Measurements from ENCODE around the gene EEF2KMT. TPM values are rescaled to one million over a fixed set of nuclear protein-coding genes. Genes with fewer than 3 reads are reported as not detected.

Gene EEF2KMT
- polyA plus RNA-seq, 1 donor (not counting 4 experiments of a cell fraction or from before 2014, with no cell fraction given), result 7.6 TPM

DNA sequence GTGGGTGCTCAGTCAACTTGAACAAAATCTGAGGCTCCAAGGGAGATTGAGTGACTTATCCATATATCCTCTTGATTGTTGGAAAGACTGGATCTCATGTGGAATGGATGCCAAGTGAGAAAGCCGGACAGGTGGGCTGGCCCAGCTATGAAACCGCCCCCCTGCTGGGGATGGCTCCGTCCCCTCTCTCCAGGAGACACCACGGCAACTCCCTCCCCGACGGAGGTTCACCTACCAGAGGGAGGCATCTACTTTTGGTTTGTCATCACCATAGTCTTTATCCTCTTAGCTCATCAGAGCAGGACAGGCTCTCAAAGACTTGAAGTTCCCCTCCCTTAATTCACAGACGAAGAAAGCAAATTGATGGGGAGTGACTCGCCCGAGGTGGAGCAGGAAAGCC is 27.7 kb downstream of the EEF2KMT start:
- peaks cover 11% of the 10 kb centered on the region for H3K4me1 ChIP-seq (ENCODE audit: control insufficient read depth, extremely low read depth, insufficient read depth, low read length)

DNA sequence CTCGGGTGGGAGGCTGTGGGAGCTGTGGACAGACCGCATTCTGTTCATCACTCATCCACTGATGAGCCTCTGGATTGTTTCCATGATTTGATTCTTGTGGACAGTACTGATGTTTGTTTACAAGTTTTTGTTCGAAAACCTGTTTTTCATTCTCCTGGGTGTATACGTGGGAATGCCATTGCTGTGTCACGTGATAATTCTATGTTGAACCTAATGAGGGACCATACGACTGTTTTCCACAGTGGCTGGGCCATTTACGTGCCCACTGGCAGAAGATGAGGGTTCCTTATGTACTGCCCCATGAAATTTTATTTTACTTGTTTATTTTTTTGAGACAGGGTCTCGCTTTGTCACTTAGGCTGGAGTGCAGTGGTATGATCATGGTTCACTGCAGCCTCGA is 28.5 kb downstream of the EEF2KMT start:
- no peak for FAIRE-seq
- no peak for TF ChIP-seq EZH2 (IDR thresholded peaks at IDR 0.05; ENCODE audit: low read length)
- TF ChIP-seq, protein P1, sequence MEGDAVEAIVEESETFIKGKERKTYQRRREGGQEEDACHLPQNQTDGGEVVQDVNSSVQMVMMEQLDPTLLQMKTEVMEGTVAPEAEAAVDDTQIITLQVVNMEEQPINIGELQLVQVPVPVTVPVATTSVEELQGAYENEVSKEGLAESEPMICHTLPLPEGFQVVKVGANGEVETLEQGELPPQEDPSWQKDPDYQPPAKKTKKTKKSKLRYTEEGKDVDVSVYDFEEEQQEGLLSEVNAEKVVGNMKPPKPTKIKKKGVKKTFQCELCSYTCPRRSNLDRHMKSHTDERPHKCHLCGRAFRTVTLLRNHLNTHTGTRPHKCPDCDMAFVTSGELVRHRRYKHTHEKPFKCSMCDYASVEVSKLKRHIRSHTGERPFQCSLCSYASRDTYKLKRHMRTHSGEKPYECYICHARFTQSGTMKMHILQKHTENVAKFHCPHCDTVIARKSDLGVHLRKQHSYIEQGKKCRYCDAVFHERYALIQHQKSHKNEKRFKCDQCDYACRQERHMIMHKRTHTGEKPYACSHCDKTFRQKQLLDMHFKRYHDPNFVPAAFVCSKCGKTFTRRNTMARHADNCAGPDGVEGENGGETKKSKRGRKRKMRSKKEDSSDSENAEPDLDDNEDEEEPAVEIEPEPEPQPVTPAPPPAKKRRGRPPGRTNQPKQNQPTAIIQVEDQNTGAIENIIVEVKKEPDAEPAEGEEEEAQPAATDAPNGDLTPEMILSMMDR (optimal IDR thresholded peaks at IDR 0.05 in 1 of 3, IDR thresholded peaks at IDR 0.05 in 1 of 3, conservative IDR thresholded peaks at IDR 0.05 in 1 of 3; ENCODE audit: extremely low read depth in 1 of 3, insufficient read depth in 2 of 3, low read length in 3 of 3), result no peak
- H3K9ac ChIP-seq (ENCODE audit: control insufficient read depth, extremely low read depth, insufficient read depth, low read length), result no peak overlapping the region

More for the DNA sequence above, 27.7 kb downstream of the EEF2KMT start:
- dilution Hi-C loops (cut with MboI; ENCODE audit: extremely low pct_ligation_motif_present, low sequenced_read_pairs), result no loop called here
- FAIRE-seq (no peak), DNase-seq (ENCODE audit: low read depth, low spot score) (no peak)
- Histone ChIP-seq H3K4me2 (ENCODE audit: control insufficient read depth, extremely low read depth, insufficient read depth, low read depth, low read length) (no peak overlapping the region), H3K4me3 (ENCODE audit: control insufficient read depth in 2 of 3, extremely low read depth in 1 of 3, insufficient read depth in 2 of 3, low read depth in 1 of 3, low read length in 3 of 3) (no peak overlapping the region), H4K20me1 (ENCODE audit: control insufficient read depth, extremely low read depth, insufficient read depth, low read length) (no peaks in the 10 kb centered on the region), H3K27me3 (ENCODE audit: control insufficient read depth, extremely low read depth, insufficient read depth, low read length) (peaks cover 3% of the 10 kb centered on the region), H3K27ac (ENCODE audit: control insufficient read depth, insufficient read depth, low read length) (no peak overlapping the region), H3K9me3 (ENCODE audit: control insufficient read depth, low read depth, low read length) (no peaks in the 10 kb centered on the region), H2AFZ (ENCODE audit: control insufficient read depth, low read length) (no peak overlapping the region), H3K9ac (ENCODE audit: control insufficient read depth, extremely low read depth, insufficient read depth, low read length) (no peak overlapping the region), H3K36me3 (ENCODE audit: control insufficient read depth in 2 of 2, extremely low read depth in 1 of 2, insufficient read depth in 2 of 2, low read length in 2 of 2) (peaks cover 0 to 7% of the 10 kb centered on the region in 2 experiments), H3K9me1 (ENCODE audit: control insufficient read depth, extremely low read depth, insufficient read depth, low read length) (no peaks in the 10 kb centered on the region), H3K79me2 (ENCODE audit: control insufficient read depth, insufficient read depth, low read length) (peaks cover 12% of the 10 kb centered on the region)
- no peak for TF ChIP-seq EZH2 (IDR thresholded peaks at IDR 0.05; ENCODE audit: low read length)
- TF ChIP-seq, protein P1 (optimal IDR thresholded peaks at IDR 0.05 in 1 of 3, IDR thresholded peaks at IDR 0.05 in 1 of 3, conservative IDR thresholded peaks at IDR 0.05 in 1 of 3; ENCODE audit: extremely low read depth in 1 of 3, insufficient read depth in 2 of 3, low read length in 3 of 3), result no peak

More for the DNA sequence above, 28.5 kb downstream of the EEF2KMT start:
- no peak overlapping the region for H2AFZ ChIP-seq (ENCODE audit: control insufficient read depth, low read length)
- no peaks in the 10 kb centered on the region for H4K20me1 ChIP-seq (ENCODE audit: control insufficient read depth, extremely low read depth, insufficient read depth, low read length)
- H3K9me1 ChIP-seq (ENCODE audit: control insufficient read depth, extremely low read depth, insufficient read depth, low read length), result no peaks in the 10 kb centered on the region
- no peak overlapping the region for H3K4me3 ChIP-seq (ENCODE audit: control insufficient read depth in 2 of 3, extremely low read depth in 1 of 3, insufficient read depth in 2 of 3, low read depth in 1 of 3, low read length in 3 of 3)
- H3K36me3 ChIP-seq (ENCODE audit: control insufficient read depth in 2 of 2, extremely low read depth in 1 of 2, insufficient read depth in 2 of 2, low read length in 2 of 2), result peaks cover 0 to under 1% of the 10 kb centered on the region in 2 experiments
- no peak overlapping the region for H3K27ac ChIP-seq (ENCODE audit: control insufficient read depth, insufficient read depth, low read length)
- H3K4me1 ChIP-seq (ENCODE audit: control insufficient read depth, extremely low read depth, insufficient read depth, low read length), result peaks cover 11% of the 10 kb centered on the region
- no peak overlapping the region for H3K4me2 ChIP-seq (ENCODE audit: control insufficient read depth, extremely low read depth, insufficient read depth, low read depth, low read length)
- H3K27me3 ChIP-seq (ENCODE audit: control insufficient read depth, extremely low read depth, insufficient read depth, low read length), result peaks cover 5% of the 10 kb centered on the region
- dilution Hi-C loops (cut with MboI; ENCODE audit: extremely low pct_ligation_motif_present, low sequenced_read_pairs), result no loop called here
- peaks cover 10% of the 10 kb centered on the region for H3K79me2 ChIP-seq (ENCODE audit: control insufficient read depth, insufficient read depth, low read length)
- DNase-seq (ENCODE audit: low read depth, low spot score), result no peak
- no peaks in the 10 kb centered on the region for H3K9me3 ChIP-seq (ENCODE audit: control insufficient read depth, low read depth, low read length)
